GM23338 (cell line): ENCODE measurements around the gene CNDP1. TPM values are rescaled to one million over a fixed set of nuclear protein-coding genes. Genes with fewer than 3 reads are reported as not detected.
A peak's percentile ranks its signal among the peaks of the same experiment; 100 is the strongest.

Experiments used
- ATAC-seq: fragments of 200-7000 bp; cut with Tn5 transposase; 3 replicates; pipeline ENCODE4 v1.9.1; 2020
- DNase-seq: peaks from one replicate; pipeline ENCODE4 v3.0.0-alpha.2; 2015; ENCODE audit warnings: low spot score
- H2AFZ ChIP-seq: fragments of 200-600 bp; sonication (generic); 2 replicates; pipeline ENCODE4 v1.8.0; 2016; ENCODE audit warnings: antibody characterized with exemption, mild to moderate bottlenecking, moderate library complexity
- H3F3A ChIP-seq: fragments of 200-600 bp; sonication (generic); replicated peaks from 2 replicates; pipeline ENCODE4 v1.8.0; 2017; ENCODE audit warnings: antibody characterized with exemption, mixed run types, low read depth
- H3K27ac ChIP-seq: fragments of 200-600 bp; sonication (generic); 2 replicates; pipeline ENCODE4 v1.6.1; 2016; ENCODE audit warnings: low read depth
- H3K27me3 ChIP-seq: fragments of 200-600 bp; sonication (generic); 2 replicates; pipeline ENCODE4 v1.8.0; 2016; ENCODE audit warnings: mild to moderate bottlenecking, mixed run types, moderate library complexity; ENCODE audit not compliant: insufficient read depth
- H3K36me3 ChIP-seq: fragments of 200-600 bp; sonication (generic); 2 replicates; pipeline ENCODE4 v1.8.0; 2016; ENCODE audit warnings: mild to moderate bottlenecking; ENCODE audit not compliant: insufficient read depth
- H3K4me1 ChIP-seq: fragments of 200-600 bp; sonication (generic); 2 replicates; pipeline ENCODE4 v1.8.0; 2016; ENCODE audit warnings: mild to moderate bottlenecking, moderate library complexity; ENCODE audit not compliant: insufficient read depth
- H3K4me2 ChIP-seq: fragments of 200-600 bp; sonication (generic); 2 replicates; pipeline ENCODE4 v1.7.1; 2017; ENCODE audit warnings: mixed run types
- H3K4me3 ChIP-seq: fragments of 200-600 bp; sonication (generic); 2 replicates; pipeline ENCODE4 v1.6.1; 2016; ENCODE audit warnings: mixed run types
- H3K79me2 ChIP-seq: fragments of 200-600 bp; sonication (generic); replicated peaks from 2 replicates; pipeline ENCODE4 v1.8.0; 2017; ENCODE audit warnings: mild to moderate bottlenecking; ENCODE audit not compliant: insufficient read depth
- H3K9me2 ChIP-seq: fragments of 200-600 bp; sonication (generic); 2 replicates; pipeline ENCODE4 v1.8.0; 2017; ENCODE audit not compliant: insufficient read depth
- H4K20me1 ChIP-seq: fragments of 200-600 bp; sonication (generic); replicated peaks from 2 replicates; pipeline ENCODE4 v1.8.0; 2017; ENCODE audit warnings: mild to moderate bottlenecking; ENCODE audit not compliant: insufficient read depth
- H3K27ac Mint-ChIP-seq: 2 replicates; pipeline ENCODE4 v1.8.0; 2020; ENCODE audit warnings: inconsistent platforms, mild to moderate bottlenecking, moderate library complexity, mixed read lengths
- H3K27me3 Mint-ChIP-seq: 3 replicates; pipeline ENCODE4 v1.8.0; 2022; ENCODE audit warnings: low read depth, mild to moderate bottlenecking, moderate library complexity, mixed read lengths, inconsistent platforms; ENCODE audit not compliant: insufficient read depth, poor library complexity
- H3K36me3 Mint-ChIP-seq: 3 replicates; pipeline ENCODE4 v1.8.0; 2021; ENCODE audit warnings: low read depth, mild to moderate bottlenecking, inconsistent platforms, moderate library complexity, mixed read lengths
- H3K4me1 Mint-ChIP-seq: 3 replicates; pipeline ENCODE4 v1.8.0; 2020; ENCODE audit warnings: mild to moderate bottlenecking, inconsistent platforms, mixed read lengths
- H3K4me3 Mint-ChIP-seq: 3 replicates; pipeline ENCODE4 v1.8.0; 2021; ENCODE audit warnings: moderate library complexity, mild to moderate bottlenecking, inconsistent platforms, mixed read lengths
- H3K9me3 Mint-ChIP-seq: 3 replicates; pipeline ENCODE4 v1.8.0; 2020; ENCODE audit warnings: moderate library complexity, mild to moderate bottlenecking, inconsistent platforms, mixed read lengths
- CREB1 ChIP-seq: fragments of 250-450 bp; sonication (Bioruptor Pico); IDR thresholded peaks from 2 replicates; pipeline ENCODE4 v1.5.0; 2020; ENCODE audit warnings: low read depth, mild to moderate bottlenecking, moderate library complexity
- POLR2AphosphoS5 ChIP-seq: IDR thresholded peaks from 2 replicates; pipeline ENCODE4 v1.6.1; 2016; ENCODE audit warnings: antibody characterized with exemption, low read depth
- STAT1 ChIP-seq: IDR thresholded peaks from one replicate; pipeline ENCODE4 v1.6.1; 2016; ENCODE audit warnings: antibody characterized with exemption; ENCODE audit not compliant: unreplicated experiment
- polyA plus RNA-seq: library from polyadenylated mRNA; unstranded; fragments of >200 nt; fragmentation: Nextera tagmentation; extraction: Ambion mirVana; gene quantifications from 2 replicates; pipeline ENCODE4 v1.2.1, GENCODE V29; 2016
- total RNA-seq: library from RNA; depleted of rRNA; stranded (reverse); fragments of >200 nt; shearing (Covaris generic); gene quantifications from 2 replicates; pipeline ENCODE4 v1.2.3, GENCODE V29; 2014
- TF ChIP-seq, protein P1 (sequence below): IDR thresholded peaks from 2 replicates; pipeline ENCODE4 v1.6.1; 2016; ENCODE audit warnings: antibody characterized with exemption
- TF ChIP-seq, protein P2 (sequence below), 2 experiments: fragments of 200-600 bp in 1 of 2; sonication (generic) in 1 of 2; conservative IDR thresholded peaks; 2 replicates each; pipeline versions ENCODE4 v1.5.1 to v1.6.1; 2016 to 2017; ENCODE audit warnings: antibody characterized with exemption in 2 of 2, low read depth in 2 of 2, mild to moderate bottlenecking in 2 of 2, moderate library complexity in 1 of 2
- TF ChIP-seq, protein P3 (sequence below): IDR thresholded peaks from one replicate; pipeline ENCODE4 v1.6.1; 2018; ENCODE audit warnings: antibody characterized with exemption; ENCODE audit not compliant: unreplicated experiment

The CNDP1 gene
- total and polyA plus RNA-seq, 2 experiments from 2014 or later: 0.03 to 0.11 TPM

DNA sequence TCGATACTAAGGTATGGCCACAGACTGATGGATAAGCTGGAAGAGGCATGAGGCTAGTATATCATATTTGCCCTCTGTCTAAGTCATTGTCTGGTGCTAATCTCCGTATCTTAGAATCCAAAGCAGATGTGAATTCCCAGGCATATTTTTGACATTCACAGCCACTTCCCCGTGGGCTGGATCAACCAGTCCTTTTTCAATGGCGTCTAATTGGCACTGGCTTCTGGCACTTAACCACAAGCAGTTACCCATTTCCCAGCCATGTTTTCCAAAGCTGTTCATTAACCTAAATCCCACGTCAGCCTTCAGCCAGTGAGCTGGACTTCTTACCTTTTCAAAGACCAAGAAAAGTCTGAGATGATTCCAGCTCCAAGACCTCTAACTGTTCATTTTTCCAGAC is 42.7 kb downstream of the CNDP1 start:
- Mint-ChIP-seq H3K36me3 (no peaks in the 10 kb centered on the region), H3K4me1 (peaks cover 14% of the 10 kb centered on the region), H3K4me3 (no peak overlapping the region), H3K27ac (no peak overlapping the region), H3K27me3 (peaks cover 10% of the 10 kb centered on the region), H3K9me3 (no peaks in the 10 kb centered on the region)
- no peaks in the 10 kb centered on the region for H3K36me3 ChIP-seq
- H4K20me1 ChIP-seq: no peaks in the 10 kb centered on the region
- no peak overlapping the region for H2AFZ ChIP-seq
- H3K79me2 ChIP-seq: no peaks in the 10 kb centered on the region
- H3K27ac ChIP-seq: no peak overlapping the region
- ATAC-seq: no peak
- no peaks in the 10 kb centered on the region for H3K9me2 ChIP-seq
- no peak for DNase-seq
- peaks cover 2% of the 10 kb centered on the region; the same call in 1 of the 2 replicates for H3K27me3 ChIP-seq
- H3F3A ChIP-seq: no peaks in the 10 kb centered on the region
- H3K4me3 ChIP-seq: no peak overlapping the region
- peaks cover 8% of the 10 kb centered on the region; the same call in 1 of the 2 replicates for H3K4me1 ChIP-seq
- TF ChIP-seq, protein P1, sequence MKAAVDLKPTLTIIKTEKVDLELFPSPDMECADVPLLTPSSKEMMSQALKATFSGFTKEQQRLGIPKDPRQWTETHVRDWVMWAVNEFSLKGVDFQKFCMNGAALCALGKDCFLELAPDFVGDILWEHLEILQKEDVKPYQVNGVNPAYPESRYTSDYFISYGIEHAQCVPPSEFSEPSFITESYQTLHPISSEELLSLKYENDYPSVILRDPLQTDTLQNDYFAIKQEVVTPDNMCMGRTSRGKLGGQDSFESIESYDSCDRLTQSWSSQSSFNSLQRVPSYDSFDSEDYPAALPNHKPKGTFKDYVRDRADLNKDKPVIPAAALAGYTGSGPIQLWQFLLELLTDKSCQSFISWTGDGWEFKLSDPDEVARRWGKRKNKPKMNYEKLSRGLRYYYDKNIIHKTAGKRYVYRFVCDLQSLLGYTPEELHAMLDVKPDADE: no peak
- TF ChIP-seq, protein P2, sequence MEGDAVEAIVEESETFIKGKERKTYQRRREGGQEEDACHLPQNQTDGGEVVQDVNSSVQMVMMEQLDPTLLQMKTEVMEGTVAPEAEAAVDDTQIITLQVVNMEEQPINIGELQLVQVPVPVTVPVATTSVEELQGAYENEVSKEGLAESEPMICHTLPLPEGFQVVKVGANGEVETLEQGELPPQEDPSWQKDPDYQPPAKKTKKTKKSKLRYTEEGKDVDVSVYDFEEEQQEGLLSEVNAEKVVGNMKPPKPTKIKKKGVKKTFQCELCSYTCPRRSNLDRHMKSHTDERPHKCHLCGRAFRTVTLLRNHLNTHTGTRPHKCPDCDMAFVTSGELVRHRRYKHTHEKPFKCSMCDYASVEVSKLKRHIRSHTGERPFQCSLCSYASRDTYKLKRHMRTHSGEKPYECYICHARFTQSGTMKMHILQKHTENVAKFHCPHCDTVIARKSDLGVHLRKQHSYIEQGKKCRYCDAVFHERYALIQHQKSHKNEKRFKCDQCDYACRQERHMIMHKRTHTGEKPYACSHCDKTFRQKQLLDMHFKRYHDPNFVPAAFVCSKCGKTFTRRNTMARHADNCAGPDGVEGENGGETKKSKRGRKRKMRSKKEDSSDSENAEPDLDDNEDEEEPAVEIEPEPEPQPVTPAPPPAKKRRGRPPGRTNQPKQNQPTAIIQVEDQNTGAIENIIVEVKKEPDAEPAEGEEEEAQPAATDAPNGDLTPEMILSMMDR (conservative IDR thresholded peaks at IDR 0.05; ENCODE audit: low read depth in 2 of 2): no peak
- no peak overlapping the region for H3K4me2 ChIP-seq

DNA sequence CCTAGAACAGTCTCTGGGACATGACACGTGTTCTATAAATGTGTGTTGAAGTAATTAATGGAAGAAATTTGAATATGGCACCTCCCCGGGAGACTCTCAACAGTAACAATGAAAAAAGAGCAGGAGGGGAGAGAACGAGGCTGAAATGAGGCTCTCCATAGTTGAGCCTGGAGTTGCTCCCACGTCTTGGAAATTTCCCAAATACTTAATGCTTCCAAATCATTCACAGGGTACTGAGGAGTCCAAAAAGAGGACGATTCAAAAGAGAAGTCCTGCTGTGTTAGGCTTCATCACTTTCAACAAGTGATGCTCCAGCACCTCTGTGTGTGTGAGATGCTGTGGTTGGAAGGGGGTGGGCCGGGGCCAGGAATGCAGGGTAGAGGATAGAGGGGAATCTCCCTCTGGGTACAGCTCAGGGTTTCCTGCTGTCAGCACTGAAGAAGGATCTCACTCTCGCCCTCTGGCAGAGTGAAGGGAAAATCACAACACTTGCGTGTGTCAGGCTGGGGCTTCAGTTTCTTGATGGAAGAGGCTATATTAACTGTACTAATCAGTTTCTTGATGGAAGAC is 45.3 kb downstream of the CNDP1 start:
- no peak overlapping the region for H3K4me3 ChIP-seq
- peaks cover 22% of the 10 kb centered on the region for H3K27me3 ChIP-seq
- DNase-seq (peak; percentile 59), ATAC-seq (peak; percentile 96)
- H3K9me2 ChIP-seq: no peaks in the 10 kb centered on the region
- no peak overlapping the region; the same call in 1 of the 2 replicates for H3K27ac Mint-ChIP-seq
- H3F3A ChIP-seq: no peaks in the 10 kb centered on the region
- no peaks in the 10 kb centered on the region for H3K36me3 Mint-ChIP-seq
- peak overlapping the region; percentile 86 for H2AFZ ChIP-seq
- H3K4me1 ChIP-seq: peaks cover 8% of the 10 kb centered on the region; the same call in 1 of the 2 replicates
- H3K27ac ChIP-seq: no peak overlapping the region
- H3K4me1 Mint-ChIP-seq: peaks cover 14% of the 10 kb centered on the region
- H3K79me2 ChIP-seq: no peaks in the 10 kb centered on the region
- H3K4me3 Mint-ChIP-seq: no peak overlapping the region
- H3K9me3 Mint-ChIP-seq: no peaks in the 10 kb centered on the region
- H3K36me3 ChIP-seq: no peaks in the 10 kb centered on the region
- H3K4me2 ChIP-seq: peak overlapping the region; percentile 59
- H4K20me1 ChIP-seq: no peaks in the 10 kb centered on the region
- H3K27me3 Mint-ChIP-seq: peaks cover 14% of the 10 kb centered on the region
- TF ChIP-seq, protein P1: no peak
- TF ChIP-seq, protein P3, sequence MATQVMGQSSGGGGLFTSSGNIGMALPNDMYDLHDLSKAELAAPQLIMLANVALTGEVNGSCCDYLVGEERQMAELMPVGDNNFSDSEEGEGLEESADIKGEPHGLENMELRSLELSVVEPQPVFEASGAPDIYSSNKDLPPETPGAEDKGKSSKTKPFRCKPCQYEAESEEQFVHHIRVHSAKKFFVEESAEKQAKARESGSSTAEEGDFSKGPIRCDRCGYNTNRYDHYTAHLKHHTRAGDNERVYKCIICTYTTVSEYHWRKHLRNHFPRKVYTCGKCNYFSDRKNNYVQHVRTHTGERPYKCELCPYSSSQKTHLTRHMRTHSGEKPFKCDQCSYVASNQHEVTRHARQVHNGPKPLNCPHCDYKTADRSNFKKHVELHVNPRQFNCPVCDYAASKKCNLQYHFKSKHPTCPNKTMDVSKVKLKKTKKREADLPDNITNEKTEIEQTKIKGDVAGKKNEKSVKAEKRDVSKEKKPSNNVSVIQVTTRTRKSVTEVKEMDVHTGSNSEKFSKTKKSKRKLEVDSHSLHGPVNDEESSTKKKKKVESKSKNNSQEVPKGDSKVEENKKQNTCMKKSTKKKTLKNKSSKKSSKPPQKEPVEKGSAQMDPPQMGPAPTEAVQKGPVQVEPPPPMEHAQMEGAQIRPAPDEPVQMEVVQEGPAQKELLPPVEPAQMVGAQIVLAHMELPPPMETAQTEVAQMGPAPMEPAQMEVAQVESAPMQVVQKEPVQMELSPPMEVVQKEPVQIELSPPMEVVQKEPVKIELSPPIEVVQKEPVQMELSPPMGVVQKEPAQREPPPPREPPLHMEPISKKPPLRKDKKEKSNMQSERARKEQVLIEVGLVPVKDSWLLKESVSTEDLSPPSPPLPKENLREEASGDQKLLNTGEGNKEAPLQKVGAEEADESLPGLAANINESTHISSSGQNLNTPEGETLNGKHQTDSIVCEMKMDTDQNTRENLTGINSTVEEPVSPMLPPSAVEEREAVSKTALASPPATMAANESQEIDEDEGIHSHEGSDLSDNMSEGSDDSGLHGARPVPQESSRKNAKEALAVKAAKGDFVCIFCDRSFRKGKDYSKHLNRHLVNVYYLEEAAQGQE: no peak
- TF ChIP-seq POLR2AphosphoS5 (no peak), STAT1 (no peak), CREB1 (no peak)
- TF ChIP-seq, protein P2 (conservative IDR thresholded peaks at IDR 0.05; ENCODE audit: low read depth in 2 of 2): peak; percentile 29 to 35; a peak in 3 of 4 replicates
